DND-41 (cell line): ENCODE measurements around the gene CCNJL.

Source experiments
- CTCF ChIP-seq: IDR thresholded peaks from 2 replicates; pipeline ENCODE4 v1.5.1; 2012; ENCODE audit warnings: borderline replicate concordance, low read length, moderate library complexity, mild to moderate bottlenecking; ENCODE audit not compliant: poor library complexity, severe bottlenecking; ENCODE audit errors: extremely low read depth
- EZH2 ChIP-seq: IDR thresholded peaks from 3 replicates; pipeline ENCODE4 v1.6.1; 2012; ENCODE audit warnings: borderline replicate concordance, low read depth, mild to moderate bottlenecking, moderate library complexity, low read length, inconsistent platforms; ENCODE audit not compliant: severe bottlenecking

GRCh38 chr5:160357394-160357793 is 45.0 kb upstream of the CCNJL start:
- TF ChIP-seq CTCF (no peak), EZH2 (no peak)
